ENCODE data around the gene KRT4. TPM values are rescaled to one million over a fixed set of nuclear protein-coding genes. Genes with fewer than 3 reads are reported as not detected.
"Not testable (repeated sequence)": the region's sequence is repeated elsewhere in the genome, so short reads cannot be mapped to it uniquely, and the experiment has no call there.

KRT4 gene
- total RNA-seq, 2 experiments from 2014 or later, result 0.11 to 0.16 TPM

DNA sequence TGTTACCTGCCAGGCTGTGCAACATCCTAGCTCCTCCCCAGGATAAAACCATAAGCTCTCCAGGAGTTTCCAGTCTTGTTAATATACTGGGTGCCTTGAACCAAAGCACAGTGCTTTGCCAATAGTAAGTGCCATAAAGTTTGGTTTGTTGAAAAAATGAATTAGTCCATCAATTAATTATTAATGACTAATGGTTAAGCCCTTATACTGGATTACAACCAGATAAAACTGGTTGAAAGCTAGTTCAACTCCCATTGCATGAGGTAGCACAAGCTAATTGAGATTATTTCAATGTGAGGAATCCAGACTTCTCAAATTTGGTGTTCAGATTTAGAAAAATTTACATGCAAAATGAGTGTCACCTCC, 16.4 kb downstream of the KRT4 start:
- H3K9me3 Mint-ChIP-seq, result no peaks in the 10 kb centered on the region
- no peak overlapping the region for H3K27ac Mint-ChIP-seq
- ATAC-seq, result no peak
- H3K4me1 Mint-ChIP-seq (ENCODE audit: low read depth), result peaks cover 7% of the 10 kb centered on the region
- no peak for DNase-seq
- H3K4me3 Mint-ChIP-seq, result no peak overlapping the region
- TF ChIP-seq, protein P1, sequence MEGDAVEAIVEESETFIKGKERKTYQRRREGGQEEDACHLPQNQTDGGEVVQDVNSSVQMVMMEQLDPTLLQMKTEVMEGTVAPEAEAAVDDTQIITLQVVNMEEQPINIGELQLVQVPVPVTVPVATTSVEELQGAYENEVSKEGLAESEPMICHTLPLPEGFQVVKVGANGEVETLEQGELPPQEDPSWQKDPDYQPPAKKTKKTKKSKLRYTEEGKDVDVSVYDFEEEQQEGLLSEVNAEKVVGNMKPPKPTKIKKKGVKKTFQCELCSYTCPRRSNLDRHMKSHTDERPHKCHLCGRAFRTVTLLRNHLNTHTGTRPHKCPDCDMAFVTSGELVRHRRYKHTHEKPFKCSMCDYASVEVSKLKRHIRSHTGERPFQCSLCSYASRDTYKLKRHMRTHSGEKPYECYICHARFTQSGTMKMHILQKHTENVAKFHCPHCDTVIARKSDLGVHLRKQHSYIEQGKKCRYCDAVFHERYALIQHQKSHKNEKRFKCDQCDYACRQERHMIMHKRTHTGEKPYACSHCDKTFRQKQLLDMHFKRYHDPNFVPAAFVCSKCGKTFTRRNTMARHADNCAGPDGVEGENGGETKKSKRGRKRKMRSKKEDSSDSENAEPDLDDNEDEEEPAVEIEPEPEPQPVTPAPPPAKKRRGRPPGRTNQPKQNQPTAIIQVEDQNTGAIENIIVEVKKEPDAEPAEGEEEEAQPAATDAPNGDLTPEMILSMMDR (IDR thresholded peaks at IDR 0.05), result no peak
- intact Hi-C loops (cut with micrococcal nuclease), result no loop called here
- ChIA-PET CTCF (interaction anchor here (1.2 to 1.3 kb wide), 2 partner anchors 76 to 87 kb away, joined by 3 to 4 read pairs; no protein-coding TSS in a partner anchor), POLR2A (no interaction called here)
- H3K27me3 Mint-ChIP-seq, result no peaks in the 10 kb centered on the region
- no peaks in the 10 kb centered on the region for H3K36me3 Mint-ChIP-seq (ENCODE audit: low read depth)

DNA sequence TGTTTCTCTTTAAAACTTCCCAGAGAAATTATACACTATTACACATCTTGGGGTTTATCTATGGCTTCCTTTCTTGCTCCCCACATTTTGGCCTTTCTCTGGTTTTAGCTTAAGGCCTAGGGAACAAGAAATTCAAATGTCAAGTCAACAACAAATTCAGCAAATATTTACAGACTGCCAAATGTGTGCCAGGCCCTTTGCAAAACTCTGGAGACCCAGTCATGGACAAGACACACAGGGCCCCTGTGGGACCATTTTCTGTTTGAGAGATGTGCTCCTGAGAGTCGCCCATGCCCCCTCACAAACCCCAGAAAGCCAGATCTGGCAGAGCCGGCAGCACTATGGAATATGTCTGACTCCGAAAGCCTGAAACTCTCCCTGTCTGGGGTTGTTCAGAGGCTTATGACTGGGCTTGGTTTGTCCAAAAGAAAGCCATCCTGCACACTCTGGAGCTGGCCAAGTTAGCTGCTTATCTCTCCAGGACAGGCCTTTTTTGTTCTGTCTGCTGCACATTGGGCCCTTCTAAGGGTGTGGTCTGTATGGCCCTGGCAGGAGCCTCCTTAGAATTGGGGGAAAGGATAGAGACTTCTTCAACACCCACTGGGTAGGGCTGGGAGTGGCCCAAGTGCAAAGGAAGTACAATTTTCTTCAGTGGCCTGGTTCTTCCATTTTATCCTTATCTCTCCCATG, 16.9 kb downstream of the KRT4 start:
- H3K27ac Mint-ChIP-seq, result no peak overlapping the region
- ATAC-seq (no peak), DNase-seq (no peak)
- TF ChIP-seq, protein P1 (IDR thresholded peaks at IDR 0.05), result no peak
- ChIA-PET POLR2A (no interaction called here), CTCF (interaction anchor here (0.5 to 1.4 kb wide), 4 partner anchors 59 to 83 kb away, joined by 3 to 4 read pairs (median 4); no protein-coding TSS in a partner anchor)
- H3K27me3 Mint-ChIP-seq, result no peaks in the 10 kb centered on the region
- intact Hi-C loops (cut with micrococcal nuclease), result no loop called here
- H3K9me3 Mint-ChIP-seq, result no peaks in the 10 kb centered on the region
- H3K4me1 Mint-ChIP-seq (ENCODE audit: low read depth), result peaks cover 7% of the 10 kb centered on the region
- H3K36me3 Mint-ChIP-seq (ENCODE audit: low read depth), result no peaks in the 10 kb centered on the region
- H3K4me3 Mint-ChIP-seq, result no peak overlapping the region

DNA sequence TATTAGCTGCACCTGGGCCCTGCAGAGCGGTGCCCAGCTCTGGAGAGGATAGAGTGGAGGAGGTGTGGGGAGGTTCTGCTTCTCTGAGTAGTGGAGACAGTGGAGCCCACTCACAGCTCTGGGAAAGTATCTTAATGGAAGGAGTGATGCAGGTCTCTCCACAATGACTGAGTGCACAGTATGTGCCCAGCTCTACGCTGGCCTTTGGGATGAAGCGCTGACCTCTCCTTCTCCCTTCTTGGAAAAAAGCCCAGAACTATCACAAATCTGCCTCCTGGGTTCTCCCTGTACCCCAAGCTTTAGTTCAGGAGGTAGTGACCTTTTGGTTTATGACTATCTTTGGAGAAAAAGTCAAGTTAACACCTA, 17.5 kb downstream of the KRT4 start:
- DNase-seq, result no peak
- POLR2A ChIA-PET, result no interaction called here
- Mint-ChIP-seq H3K36me3 (ENCODE audit: low read depth) (no peaks in the 10 kb centered on the region), H3K9me3 (no peaks in the 10 kb centered on the region), H3K27me3 (peaks cover 4% of the 10 kb centered on the region), H3K4me1 (ENCODE audit: low read depth) (peaks cover 11% of the 10 kb centered on the region), H3K4me3 (no peak overlapping the region), H3K27ac (no peak overlapping the region)
- intact Hi-C loops (cut with micrococcal nuclease), result no loop called here
- TF ChIP-seq, protein P1 (IDR thresholded peaks at IDR 0.05), result no peak
- CTCF ChIA-PET, result interaction anchor here (0.5 to 1.4 kb wide), 3 partner anchors 58 to 83 kb away, joined by 3 to 4 read pairs (median 4); no protein-coding TSS in a partner anchor
- no peak for ATAC-seq

DNA sequence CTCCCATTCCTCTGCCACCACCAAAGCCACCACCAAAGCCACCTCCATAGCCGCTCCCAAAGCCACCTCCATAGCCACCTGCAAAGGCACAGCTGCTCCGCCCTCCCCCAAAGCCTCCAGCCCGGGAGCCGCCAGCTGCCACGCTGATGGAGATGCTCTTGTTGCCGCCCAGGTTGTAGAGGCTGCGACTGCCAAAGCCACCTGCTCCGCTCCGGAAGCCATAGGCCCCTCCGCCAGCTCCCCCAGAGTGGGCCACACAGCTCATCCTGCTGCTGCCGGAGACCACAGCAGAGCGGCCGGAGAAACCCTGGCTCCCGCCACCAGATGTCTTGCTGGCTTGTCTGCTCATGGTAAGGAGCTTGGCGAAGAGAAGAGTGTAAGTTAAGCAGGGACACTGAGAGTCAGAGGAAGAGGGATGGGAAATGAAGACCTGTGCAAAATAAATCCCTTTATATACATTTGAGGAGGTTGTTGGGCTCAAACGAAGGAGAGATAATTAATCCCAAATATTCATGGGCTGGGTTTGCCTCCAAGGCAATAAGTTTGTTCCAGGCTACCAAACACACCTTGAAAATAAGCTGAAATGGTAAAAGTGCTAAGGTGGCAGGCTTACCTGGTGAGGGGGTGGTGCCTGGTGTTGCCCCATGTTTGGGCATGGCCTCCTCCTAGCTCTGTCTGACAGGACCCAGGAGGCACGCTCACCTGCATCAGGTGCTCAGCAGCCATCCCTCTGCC, 18.1 kb downstream of the KRT4 start, which contains the start of gene KRT3:
Gene KRT3 (minus strand): TSS at position 424 of the 735 bp plus-strand sequence. CDS start 75 bp downstream, at position 349.
- TF ChIP-seq, protein P1 (IDR thresholded peaks at IDR 0.05), result no peak
- no peak for ATAC-seq
- Mint-ChIP-seq H3K4me1 (ENCODE audit: low read depth) (peaks cover 12% of the 10 kb centered on the region), H3K36me3 (ENCODE audit: low read depth) (no peaks in the 10 kb centered on the region), H3K9me3 (no peaks in the 10 kb centered on the region), H3K27ac (no peak within 1 kb of the TSS), H3K4me3 (no peak within 1 kb of the TSS), H3K27me3 (peaks cover 4% of the 10 kb centered on the region)
- ChIA-PET POLR2A (no interaction called here), CTCF (interaction anchor here (1.1 to 1.4 kb wide), 2 partner anchors 75 to 84 kb away, joined by 3 to 4 read pairs; no protein-coding TSS in a partner anchor)
- no peak for DNase-seq
- intact Hi-C loops (cut with micrococcal nuclease), result no loop called here

DNA sequence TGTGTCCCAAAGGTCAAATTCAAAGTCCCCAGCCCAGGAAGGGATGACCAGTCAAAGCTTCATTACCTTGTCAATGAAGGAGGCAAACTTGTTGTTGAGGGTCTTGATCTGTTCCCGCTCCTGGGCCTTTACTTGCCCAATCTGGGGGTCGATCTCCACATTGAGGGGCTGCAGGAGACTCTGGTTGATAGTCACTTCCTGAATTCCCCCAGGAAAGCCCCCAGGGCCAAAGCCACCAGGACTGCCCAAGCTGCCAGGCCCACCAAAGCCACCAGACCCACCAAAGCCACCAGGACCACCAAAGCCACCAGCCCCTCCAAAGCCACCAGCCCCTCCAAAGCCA, 18.6 kb downstream of the KRT4 start:
- ATAC-seq; DNase-seq; POLR2A ChIA-PET; intact Hi-C loops (cut with micrococcal nuclease); H3K4me3 Mint-ChIP-seq; H3K36me3 Mint-ChIP-seq (ENCODE audit: low read depth); H3K9me3 Mint-ChIP-seq; H3K27ac Mint-ChIP-seq; H3K27me3 Mint-ChIP-seq; CTCF ChIA-PET: not testable (repeated sequence)
- H3K4me1 Mint-ChIP-seq (ENCODE audit: low read depth), result peaks cover 14% of the 10 kb centered on the region
